ENCODE results near the gene MAP4K4. TPM values are rescaled to one million over a fixed set of nuclear protein-coding genes. Genes with fewer than 3 reads are reported as not detected.

MAP4K4 gene
- total RNA-seq, 1 experiment from 2014 or later: 133 TPM

GRCh38 chr2:101790416-101790815, 92.9 kb downstream of the MAP4K4 start:
- H3K4me1 ChIP-seq (ENCODE audit: insufficient read depth, low read length): peaks cover 17% of the 10 kb centered on the region
- no peak overlapping the region for H3K27ac ChIP-seq (ENCODE audit: low read length)
- no peak overlapping the region for H3K9ac ChIP-seq (ENCODE audit: low read length)
- H4K20me1 ChIP-seq (ENCODE audit: low read length): peaks cover 59% of the 10 kb centered on the region
- no peak overlapping the region for H3K4me2 ChIP-seq (ENCODE audit: low read length)
- no peak overlapping the region for H3K4me3 ChIP-seq (ENCODE audit: low read length)
- ChIA-PET CTCF (no interaction called here), POLR2A (ENCODE audit: unreplicated experiment) (no interaction called here)
- no peaks in the 10 kb centered on the region for H3K9me3 ChIP-seq (ENCODE audit: low read length)
- H3K79me2 ChIP-seq (ENCODE audit: low read length): peaks cover 96% of the 10 kb centered on the region
- no peaks in the 10 kb centered on the region for H3K9me2 ChIP-seq (replicated peaks; ENCODE audit: low read length)
- H2AFZ ChIP-seq (ENCODE audit: low read length): no peak overlapping the region
- H3K27me3 ChIP-seq (ENCODE audit: low read length): no peaks in the 10 kb centered on the region
- no peaks in the 10 kb centered on the region for H3F3A ChIP-seq (ENCODE audit: low read length, unreplicated experiment)
- DNase-seq: no peak
- intact Hi-C loops (cut with micrococcal nuclease): no loop called here
- peaks cover 20% of the 10 kb centered on the region for H3K36me3 ChIP-seq (ENCODE audit: low read depth, low read length)
- ATAC-seq: no peak
- TF ChIP-seq EZH2 (IDR thresholded peaks at IDR 0.05; ENCODE audit: low read length, unreplicated experiment): no peak
- no peak for TF ChIP-seq CTCF (conservative IDR thresholded peaks at IDR 0.05; ENCODE audit: low read depth, low read length)
- TF ChIP-seq EZH2phosphoT487 (IDR thresholded peaks at IDR 0.05; ENCODE audit: borderline replicate concordance, low read length): no peak
- BruUV-seq (replicated peaks): no TSS peak

- Histone ChIP-seq H3K4me2 (ENCODE audit: low read length) (no peak overlapping the region), H3K27ac (ENCODE audit: low read length) (no peak overlapping the region), H3K9me3 (ENCODE audit: low read length) (no peaks in the 10 kb centered on the region), H3K9me2 (replicated peaks; ENCODE audit: low read length) (no peaks in the 10 kb centered on the region), H3K4me1 (ENCODE audit: insufficient read depth, low read length) (peaks cover 17% of the 10 kb centered on the region), H3K4me3 (ENCODE audit: low read length) (no peak overlapping the region), H2AFZ (ENCODE audit: low read length) (no peak overlapping the region), H3K79me2 (ENCODE audit: low read length) (peaks cover 96% of the 10 kb centered on the region), H3F3A (ENCODE audit: low read length, unreplicated experiment) (no peaks in the 10 kb centered on the region), H3K27me3 (ENCODE audit: low read length) (no peaks in the 10 kb centered on the region), H3K9ac (ENCODE audit: low read length) (no peak overlapping the region), H3K36me3 (ENCODE audit: low read depth, low read length) (peaks cover 20% of the 10 kb centered on the region), H4K20me1 (ENCODE audit: low read length) (peaks cover 62% of the 10 kb centered on the region)
- POLR2A ChIA-PET (ENCODE audit: unreplicated experiment): no interaction called here
- ATAC-seq (no peak), DNase-seq (no peak)
- no peak for TF ChIP-seq EZH2phosphoT487 (IDR thresholded peaks at IDR 0.05; ENCODE audit: borderline replicate concordance, low read length)
- BruUV-seq (replicated peaks): TSS peak; percentile 4
- CTCF ChIA-PET: no interaction called here
- intact Hi-C loops (cut with micrococcal nuclease): no loop called here
Observed at GRCh38 chr2:101790857-101791256, 93.3 kb downstream of the MAP4K4 start.

GRCh38 chr2:101792208-101792607, 94.7 kb downstream of the MAP4K4 start:
- Histone ChIP-seq H3K9me2 (replicated peaks; ENCODE audit: low read length) (no peaks in the 10 kb centered on the region), H3K27ac (ENCODE audit: low read length) (no peak overlapping the region), H3K9me3 (ENCODE audit: low read length) (no peaks in the 10 kb centered on the region), H3K27me3 (ENCODE audit: low read length) (no peaks in the 10 kb centered on the region), H3K4me3 (ENCODE audit: low read length) (no peak overlapping the region), H2AFZ (ENCODE audit: low read length) (no peak overlapping the region), H3K4me2 (ENCODE audit: low read length) (no peak overlapping the region), H3K36me3 (ENCODE audit: low read depth, low read length) (peaks cover 20% of the 10 kb centered on the region), H3F3A (ENCODE audit: low read length, unreplicated experiment) (no peaks in the 10 kb centered on the region), H3K79me2 (ENCODE audit: low read length) (peaks cover 96% of the 10 kb centered on the region), H3K4me1 (ENCODE audit: insufficient read depth, low read length) (peaks cover 17% of the 10 kb centered on the region), H3K9ac (ENCODE audit: low read length) (no peak overlapping the region), H4K20me1 (ENCODE audit: low read length) (peaks cover 56% of the 10 kb centered on the region)
- no TSS peak for BruUV-seq (replicated peaks)
- ChIA-PET CTCF (no interaction called here), POLR2A (ENCODE audit: unreplicated experiment) (no interaction called here)
- DNase-seq: no peak
- ATAC-seq: no peak
- TF ChIP-seq CTCF (conservative IDR thresholded peaks at IDR 0.05; ENCODE audit: low read depth, low read length) (no peak), EZH2phosphoT487 (IDR thresholded peaks at IDR 0.05; ENCODE audit: borderline replicate concordance, low read length) (no peak), EZH2 (IDR thresholded peaks at IDR 0.05; ENCODE audit: low read length, unreplicated experiment) (no peak)
- intact Hi-C loops (cut with micrococcal nuclease): no loop called here

Measured in PC-3 (cell line).